ENCODE measurements around the gene STARD3NL. TPM values are rescaled to one million over a fixed set of nuclear protein-coding genes. Genes with fewer than 3 reads are reported as not detected.
"Not testable (repeated sequence)": the region's sequence is repeated elsewhere in the genome, so short reads cannot be mapped to it uniquely, and the experiment has no call there.

The STARD3NL gene
- total RNA-seq, 1 donor, result 99.3 TPM

GRCh38 chr7:38242814-38243213 is 64.8 kb downstream of the STARD3NL start:
- no peak overlapping the region for H3K4me3 ChIP-seq (ENCODE audit: low read depth, low read length)
- no peak for TF ChIP-seq CTCF (IDR thresholded peaks at IDR 0.05; ENCODE audit: insufficient read depth, low read depth, low read length)
- no peak for DNase-seq (ENCODE audit: low read depth)

- peak; percentile 28 for DNase-seq (ENCODE audit: low read depth)
- not testable (repeated sequence) for H3K4me3 ChIP-seq (ENCODE audit: low read depth, low read length)
These were observed 65.3 kb downstream of the STARD3NL start for GRCh38 chr7:38243345-38243744.

GRCh38 chr7:38244516-38244915 is 66.5 kb downstream of the STARD3NL start:
- no peak for TF ChIP-seq CTCF (IDR thresholded peaks at IDR 0.05; ENCODE audit: insufficient read depth, low read depth, low read length)
- no peak for DNase-seq (ENCODE audit: low read depth)
- no peak overlapping the region for H3K4me3 ChIP-seq (ENCODE audit: low read depth, low read length)

- DNase-seq (ENCODE audit: low read depth), result no peak
- H3K4me3 ChIP-seq (ENCODE audit: low read depth, low read length), result no peak overlapping the region
- no peak for TF ChIP-seq CTCF (IDR thresholded peaks at IDR 0.05; ENCODE audit: insufficient read depth, low read depth, low read length)
These were observed 67.4 kb downstream of the STARD3NL start for GRCh38 chr7:38245409-38245977.

- no peak for TF ChIP-seq CTCF (IDR thresholded peaks at IDR 0.05; ENCODE audit: insufficient read depth, low read depth, low read length)
- DNase-seq (ENCODE audit: low read depth), result no peak
These were observed 70.1 kb downstream of the STARD3NL start for GRCh38 chr7:38248069-38248567.

GRCh38 chr7:38249849-38250248 is 71.8 kb downstream of the STARD3NL start:
- DNase-seq (ENCODE audit: low read depth); H3K4me3 ChIP-seq (ENCODE audit: low read depth, low read length): not testable (repeated sequence)

More at GRCh38 chr7:38248069-38248567, 70.1 kb downstream of the STARD3NL start:
- no peak overlapping the region for H3K4me3 ChIP-seq (ENCODE audit: low read depth, low read length)

GRCh38 chr7:38257350-38257677 is 79.3 kb downstream of the STARD3NL start:
- no peak for DNase-seq (ENCODE audit: low read depth)
- TF ChIP-seq CTCF (IDR thresholded peaks at IDR 0.05; ENCODE audit: insufficient read depth, low read depth, low read length), result no peak

GRCh38 chr7:38259157-38259556 is 81.1 kb downstream of the STARD3NL start:
- not testable (repeated sequence) for H3K4me3 ChIP-seq (ENCODE audit: low read depth, low read length); DNase-seq (ENCODE audit: low read depth)

More at GRCh38 chr7:38257350-38257677, 79.3 kb downstream of the STARD3NL start:
- no peak overlapping the region for H3K4me3 ChIP-seq (ENCODE audit: low read depth, low read length)

GRCh38 chr7:38261601-38262000 is 83.6 kb downstream of the STARD3NL start:
- not testable (repeated sequence) for H3K4me3 ChIP-seq (ENCODE audit: low read depth, low read length); DNase-seq (ENCODE audit: low read depth)

GRCh38 chr7:38262026-38262425 is 84.0 kb downstream of the STARD3NL start:
- DNase-seq (ENCODE audit: low read depth); H3K4me3 ChIP-seq (ENCODE audit: low read depth, low read length): not testable (repeated sequence)

Data from fibroblast of villous mesenchyme (primary cell).